Lower leg skin (tissue), 4 donors: ENCODE results near the gene ME2. TPM values are rescaled to one million over a fixed set of nuclear protein-coding genes. Genes with fewer than 3 reads are reported as not detected.

Experiments used
- DNase-seq, 2 donors: peaks; one replicate each; pipeline ENCODE4 v3.0.0-alpha.2; 2019; ENCODE audit warnings: low spot score in 2 of 2
- H3K4me3 ChIP-seq: fragments of 200-600 bp; sonication (generic); 2 replicates; pipeline ENCODE4 v1.5.1; 2017; ENCODE audit warnings: mild to moderate bottlenecking, low read depth; ENCODE audit not compliant: poor library complexity, severe bottlenecking
- POLR2A ChIP-seq, 2 donors: fragments of 450-650 bp; IDR thresholded peaks; one replicate each; pipeline ENCODE4 v1.6.1; 2016 to 2017; ENCODE audit warnings: antibody characterized with exemption in 2 of 2, mild to moderate bottlenecking in 1 of 2, moderate library complexity in 1 of 2
- WGBS, 2 donors: methylation state at CpG; one replicate each; pipeline ENCODE4 v1.1.5; 2018; 5-methylcytosine and 5-hydroxymethylcytosine counted together
- intact Hi-C: fragments of 100-400 bp; cut with DNase I; formaldehyde crosslinking; loops from one replicate; pipeline ENCODE4 v1.15.0; 2023; ENCODE audit warnings: low total_unique reads
- total RNA-seq, 4 donors: library from RNA; depleted of rRNA; stranded (reverse); fragments of >200 nt; gene quantifications; one replicate each; pipeline ENCODE4 v1.1.0, GENCODE V29; 2016
- TF ChIP-seq, protein P1 (sequence below), 3 donors: fragments of 450-650 bp; IDR thresholded peaks; one replicate each; pipeline ENCODE4 v1.5.1; 2016; ENCODE audit warnings: antibody characterized with exemption in 3 of 3, mild to moderate bottlenecking in 3 of 3, moderate library complexity in 2 of 3

Gene ME2
- total RNA-seq, 4 donors from 2014 or later, result 10.4 to 25.5 (median 21.4) TPM

GRCh38 chr18:50955253-50955652 is 76.3 kb downstream of the ME2 start:
- intact Hi-C loops, result no loop called here
- no peak overlapping the region for H3K4me3 ChIP-seq
- TF ChIP-seq POLR2A (IDR thresholded peaks at IDR 0.05), result no peak
- TF ChIP-seq, protein P1, sequence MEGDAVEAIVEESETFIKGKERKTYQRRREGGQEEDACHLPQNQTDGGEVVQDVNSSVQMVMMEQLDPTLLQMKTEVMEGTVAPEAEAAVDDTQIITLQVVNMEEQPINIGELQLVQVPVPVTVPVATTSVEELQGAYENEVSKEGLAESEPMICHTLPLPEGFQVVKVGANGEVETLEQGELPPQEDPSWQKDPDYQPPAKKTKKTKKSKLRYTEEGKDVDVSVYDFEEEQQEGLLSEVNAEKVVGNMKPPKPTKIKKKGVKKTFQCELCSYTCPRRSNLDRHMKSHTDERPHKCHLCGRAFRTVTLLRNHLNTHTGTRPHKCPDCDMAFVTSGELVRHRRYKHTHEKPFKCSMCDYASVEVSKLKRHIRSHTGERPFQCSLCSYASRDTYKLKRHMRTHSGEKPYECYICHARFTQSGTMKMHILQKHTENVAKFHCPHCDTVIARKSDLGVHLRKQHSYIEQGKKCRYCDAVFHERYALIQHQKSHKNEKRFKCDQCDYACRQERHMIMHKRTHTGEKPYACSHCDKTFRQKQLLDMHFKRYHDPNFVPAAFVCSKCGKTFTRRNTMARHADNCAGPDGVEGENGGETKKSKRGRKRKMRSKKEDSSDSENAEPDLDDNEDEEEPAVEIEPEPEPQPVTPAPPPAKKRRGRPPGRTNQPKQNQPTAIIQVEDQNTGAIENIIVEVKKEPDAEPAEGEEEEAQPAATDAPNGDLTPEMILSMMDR (IDR thresholded peaks at IDR 0.05), result no peak
- DNase-seq, result no peak
- WGBS, 2 donors, result 89 to 92% methylated on average over 4 of the region's 4 CpGs

GRCh38 chr18:50956116-50956515 is 77.2 kb downstream of the ME2 start:
- WGBS, 2 donors, result 81 to 87% methylated on average over 3 of the region's 3 CpGs
- H3K4me3 ChIP-seq, result no peak overlapping the region
- no peak for DNase-seq
- intact Hi-C loops, result no loop called here
- TF ChIP-seq, protein P1 (IDR thresholded peaks at IDR 0.05), result no peak
- no peak for TF ChIP-seq POLR2A (IDR thresholded peaks at IDR 0.05)

- no peak overlapping the region for H3K4me3 ChIP-seq
- 79 to 83% methylated on average over 1 of the region's 1 CpG for WGBS, 2 donors
- DNase-seq, result no peak
- no peak for TF ChIP-seq POLR2A (IDR thresholded peaks at IDR 0.05)
- TF ChIP-seq, protein P1 (IDR thresholded peaks at IDR 0.05), result no peak
- intact Hi-C loops, result no loop called here
Measured at GRCh38 chr18:50961974-50962373, 83.1 kb downstream of the ME2 start.

- peak in 1 of 2 donors; percentile 84 for TF ChIP-seq POLR2A (IDR thresholded peaks at IDR 0.05)
- TF ChIP-seq, protein P1 (IDR thresholded peaks at IDR 0.05), result no peak
- intact Hi-C loops, result no loop called here
- H3K4me3 ChIP-seq, result peak within 1 kb of the TSS; percentile 75
- 0 to 1% methylated on average over 35 to 56 of the region's 84 CpGs for WGBS, 2 donors
- peak; percentile 52 to 92 for DNase-seq
Measured at GRCh38 chr18:50967714-50968661, 89.1 kb downstream of the ME2 start, which contains the start of gene ELAC1. ELAC1 (plus strand) TSS chr18:50968040; CDS start chr18:50974405, 6,365 bp downstream.

- WGBS, 2 donors, result 42 to 65% methylated on average over 5 of the region's 5 CpGs
- intact Hi-C loops, result no loop called here
- no peak for DNase-seq
- no peak for TF ChIP-seq POLR2A (IDR thresholded peaks at IDR 0.05)
- TF ChIP-seq, protein P1 (IDR thresholded peaks at IDR 0.05), result no peak
- H3K4me3 ChIP-seq, result no peak overlapping the region
Measured at GRCh38 chr18:50969448-50969847, 90.5 kb downstream of the ME2 start.
